ENCODE data around the gene SOS2. TPM values are rescaled to one million over a fixed set of nuclear protein-coding genes. Genes with fewer than 3 reads are reported as not detected.

The SOS2 gene
- total RNA-seq, 1 donor = 22.3 TPM

GRCh38 chr14:50230701-50231474 is 490 bp downstream of the SOS2 start:
- TF ChIP-seq CTCF (IDR thresholded peaks at IDR 0.05; ENCODE audit: insufficient read depth, low read length) = no peak
- H3K4me3 ChIP-seq (ENCODE audit: low read depth, low read length) = peak overlapping the region; percentile 85
- DNase-seq (ENCODE audit: low read depth) = peak; percentile 74

GRCh38 chr14:50230401-50230700 is 1.0 kb downstream of the SOS2 start:
- DNase-seq (ENCODE audit: low read depth) = no peak
- TF ChIP-seq CTCF (IDR thresholded peaks at IDR 0.05; ENCODE audit: insufficient read depth, low read length) = no peak
- peak overlapping the region; percentile 85 for H3K4me3 ChIP-seq (ENCODE audit: low read depth, low read length)

- TF ChIP-seq CTCF (IDR thresholded peaks at IDR 0.05; ENCODE audit: insufficient read depth, low read length) = no peak
- peak overlapping the region; percentile 85 for H3K4me3 ChIP-seq (ENCODE audit: low read depth, low read length)
- DNase-seq (ENCODE audit: low read depth) = no peak
Measured at GRCh38 chr14:50229681-50230080, 1.7 kb downstream of the SOS2 start.

GRCh38 chr14:50228313-50228712 is 3.1 kb downstream of the SOS2 start:
- TF ChIP-seq CTCF (IDR thresholded peaks at IDR 0.05; ENCODE audit: insufficient read depth, low read length) = no peak
- no peak for DNase-seq (ENCODE audit: low read depth)
- H3K4me3 ChIP-seq (ENCODE audit: low read depth, low read length) = no peak overlapping the region

- DNase-seq (ENCODE audit: low read depth) = no peak
- TF ChIP-seq CTCF (IDR thresholded peaks at IDR 0.05; ENCODE audit: insufficient read depth, low read length) = no peak
- H3K4me3 ChIP-seq (ENCODE audit: low read depth, low read length) = no peak overlapping the region
Measured at GRCh38 chr14:50225974-50226297, 5.4 kb downstream of the SOS2 start.

- H3K4me3 ChIP-seq (ENCODE audit: low read depth, low read length) = no peak overlapping the region
- no peak for TF ChIP-seq CTCF (IDR thresholded peaks at IDR 0.05; ENCODE audit: insufficient read depth, low read length)
- DNase-seq (ENCODE audit: low read depth) = peak; percentile 89
Measured at GRCh38 chr14:50225067-50225973, 6.1 kb downstream of the SOS2 start.

All from fibroblast of the aortic adventitia (primary cell).